Activated CD4-positive, CD25-positive, alpha-beta regulatory T cell treated with anti-CD3 and anti-CD28 coated beads, Interleukin-2, amount 50 U/mL, for 72 hours (primary cell): ENCODE results near the gene TMTC2.

Experiments used
- DNase-seq: peaks from one replicate; pipeline ENCODE4 v3.0.0; 2021

Gene TMTC2

DNA sequence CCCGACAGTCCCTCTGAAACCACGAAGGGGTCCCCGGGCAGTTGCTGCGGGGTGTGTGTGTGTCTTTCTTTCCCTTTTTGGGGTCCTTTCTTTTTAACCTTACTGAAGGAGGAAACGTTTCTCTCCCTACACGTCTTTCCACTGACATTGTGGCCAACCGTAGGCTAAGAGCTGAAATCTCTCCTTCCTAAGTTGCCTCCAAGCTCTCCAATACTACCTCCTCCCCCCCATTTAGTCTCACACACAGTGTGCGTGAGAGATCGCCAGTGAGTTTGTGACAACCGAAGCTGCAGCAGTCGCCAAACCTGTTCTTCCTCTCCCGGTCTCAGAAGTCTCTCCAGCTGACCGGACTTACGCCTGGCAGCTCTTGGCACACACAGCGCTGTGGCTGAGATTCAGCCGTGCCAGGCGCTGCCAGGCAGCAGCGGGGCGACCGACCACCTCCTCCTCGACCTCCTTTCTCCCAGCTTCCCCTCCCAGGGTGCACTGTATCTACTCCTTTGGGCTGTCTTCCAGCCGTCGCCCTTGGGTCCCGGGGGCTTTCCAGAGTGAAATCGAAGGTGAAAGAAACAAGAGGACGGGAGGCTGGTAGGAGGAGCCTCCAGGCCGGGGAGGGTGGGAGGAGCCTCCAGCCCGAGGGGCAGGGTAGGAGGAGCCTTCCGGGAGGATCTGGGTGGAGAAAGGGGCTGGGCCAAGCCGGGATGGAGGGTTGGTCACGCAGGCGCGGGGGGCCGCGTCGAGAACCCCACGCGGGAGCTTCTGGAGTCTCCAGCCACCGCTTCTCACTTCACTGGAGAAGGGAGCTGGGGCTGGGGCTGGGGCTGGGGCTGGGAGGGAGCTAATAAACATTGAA, at the start of gene TMTC2:
TMTC2 (plus strand) TSS at position 739 of the 853 bp plus-strand sequence.
- peak; percentile 87 for DNase-seq

- no peak for DNase-seq
Measured at GRCh38 chr12:82638324-82638723, 48.4 kb upstream of the TMTC2 start.

GRCh38 chr12:82644896-82645295, 41.8 kb upstream of the TMTC2 start:
- no peak for DNase-seq

- no peak for DNase-seq
Measured at GRCh38 chr12:82645414-82645813, 41.3 kb upstream of the TMTC2 start.

GRCh38 chr12:82647853-82648252, 38.9 kb upstream of the TMTC2 start:
- no peak for DNase-seq

GRCh38 chr12:82648259-82648909, 38.3 kb upstream of the TMTC2 start:
- DNase-seq: no peak

- no peak for DNase-seq
Measured at GRCh38 chr12:82650627-82651337, 35.9 kb upstream of the TMTC2 start.

DNA sequence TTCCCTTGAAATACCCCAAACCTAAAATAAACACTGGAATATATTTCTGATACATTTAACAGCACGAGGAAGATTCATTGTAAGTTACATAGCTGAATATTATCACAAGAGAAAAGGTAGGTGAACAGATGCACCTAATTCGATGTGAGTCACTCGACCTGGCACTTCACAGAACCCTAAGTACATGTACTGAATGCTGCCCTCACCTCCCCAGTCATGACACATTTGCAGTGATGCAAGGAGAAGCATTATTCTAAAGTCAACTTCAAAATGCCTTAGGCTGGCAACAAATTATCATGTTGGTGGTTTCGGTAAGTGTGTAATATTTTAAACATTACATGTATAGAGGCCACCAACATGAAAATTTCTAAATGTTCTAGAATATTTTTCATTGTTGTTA, 35.2 kb upstream of the TMTC2 start:
- DNase-seq: no peak

GRCh38 chr12:82652071-82652470, 34.6 kb upstream of the TMTC2 start:
- no peak for DNase-seq

GRCh38 chr12:82655751-82656150, 31.0 kb upstream of the TMTC2 start:
- no peak for DNase-seq

- no peak for DNase-seq
Measured at GRCh38 chr12:82659343-82660207, 27.1 kb upstream of the TMTC2 start.

- DNase-seq: no peak
Measured at GRCh38 chr12:82660541-82661325, 26.0 kb upstream of the TMTC2 start.

GRCh38 chr12:82663893-82664292, 22.8 kb upstream of the TMTC2 start:
- DNase-seq: no peak

GRCh38 chr12:82665142-82665923, 21.4 kb upstream of the TMTC2 start:
- DNase-seq: no peak

DNA sequence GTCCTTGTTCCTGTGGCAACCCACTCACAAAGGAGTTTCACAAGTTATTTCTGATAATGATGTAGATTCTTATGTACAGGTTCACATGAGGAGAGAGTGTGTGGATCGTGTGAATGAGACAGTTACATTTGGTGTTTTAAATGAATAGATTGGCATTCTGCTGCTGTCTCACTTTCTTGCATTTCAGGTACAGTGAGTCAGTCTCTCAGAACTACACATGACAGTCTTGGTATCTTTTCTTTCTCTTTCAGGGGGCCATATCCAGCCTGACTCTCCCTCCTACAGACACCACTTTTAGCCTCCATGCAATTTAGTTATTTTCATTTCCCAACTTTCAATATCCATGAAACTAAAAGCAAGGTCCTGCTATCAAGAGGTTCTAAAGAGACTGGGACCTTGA, 19.9 kb upstream of the TMTC2 start:
- no peak for DNase-seq

GRCh38 chr12:82671673-82672195, 15.0 kb upstream of the TMTC2 start:
- DNase-seq: no peak

DNA sequence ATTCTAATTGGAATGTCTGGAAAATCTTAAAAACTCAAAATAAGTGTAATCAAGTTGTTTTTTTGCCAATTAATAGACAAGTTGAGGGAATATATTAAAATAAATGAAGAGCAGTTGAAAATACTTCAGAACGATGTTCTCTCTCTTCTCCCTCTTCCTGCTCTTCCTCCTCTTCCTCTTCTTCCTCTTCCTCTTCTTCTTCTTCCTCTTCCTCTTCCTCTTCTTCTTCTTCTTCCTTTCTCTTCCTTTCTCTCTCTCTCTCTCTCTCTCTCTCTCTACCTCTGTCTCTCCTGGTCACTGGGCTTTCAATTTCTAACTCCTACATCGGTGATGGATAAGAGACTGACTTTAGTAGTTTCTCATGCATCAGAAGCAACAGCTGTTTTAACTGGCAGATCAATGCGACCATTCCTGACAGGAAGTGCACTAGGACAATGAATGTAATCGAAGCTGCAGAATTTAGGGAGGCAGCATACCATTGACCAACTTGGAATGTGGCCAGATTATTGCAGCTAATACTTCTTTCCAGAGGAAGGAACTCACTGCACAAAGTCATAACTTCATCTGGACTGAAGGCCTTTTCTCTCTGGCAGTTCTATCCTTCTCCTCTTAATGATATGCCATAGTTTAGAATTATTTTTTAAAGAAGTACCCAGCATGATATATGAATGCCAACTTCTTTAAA, 13.8 kb upstream of the TMTC2 start:
- DNase-seq: no peak

DNA sequence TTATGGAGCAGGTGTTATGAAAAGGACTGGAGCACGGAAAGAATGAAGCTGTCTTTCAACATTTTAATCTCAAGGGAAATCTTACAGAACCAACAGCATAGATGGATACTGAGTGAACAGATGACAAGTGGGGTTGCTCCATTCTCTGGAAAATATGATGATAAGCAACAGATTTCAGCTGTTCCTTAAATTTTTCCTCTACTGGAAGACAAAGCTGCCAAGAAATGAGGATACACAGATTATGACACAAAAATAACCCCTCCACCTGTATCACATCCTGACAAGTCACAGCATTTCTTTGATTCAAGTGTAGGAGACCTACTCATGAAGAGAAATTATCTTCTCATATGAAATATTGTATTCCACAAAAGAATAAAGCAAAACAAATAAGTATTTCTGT, 13.0 kb upstream of the TMTC2 start:
- DNase-seq: no peak

GRCh38 chr12:82675246-82675645, 11.5 kb upstream of the TMTC2 start:
- DNase-seq: no peak

GRCh38 chr12:82682326-82682725, 4.4 kb upstream of the TMTC2 start:
- DNase-seq: no peak
